Uterus (tissue), 2 donors: ENCODE measurements around the gene GABARAP.

Experiments used
- CTCF ChIP-seq, 4 experiments: fragments of 200-600 bp in 2 of 4; fragments of 450-650 bp in 2 of 4; sonication (generic) in 2 of 4; IDR thresholded peaks; one replicate each; pipeline ENCODE4 v1.5.1; 2016 to 2019; ENCODE audit warnings: antibody characterized with exemption in 4 of 4, mild to moderate bottlenecking in 2 of 4, moderate library complexity in 1 of 4
- POLR2A ChIP-seq, 2 donors: fragments of 450-650 bp; IDR thresholded peaks; one replicate each; pipeline ENCODE4 v1.6.1; 2016; ENCODE audit warnings: antibody characterized with exemption in 2 of 2, mild to moderate bottlenecking in 1 of 2, moderate library complexity in 1 of 2

- TF ChIP-seq CTCF (IDR thresholded peaks at IDR 0.05), result peak in 1 of 4 experiments; percentile 35
- TF ChIP-seq POLR2A (IDR thresholded peaks at IDR 0.05), result peak; percentile 36 to 80
Measured at GRCh38 chr17:7239091-7240027, 2.9 kb downstream of the GABARAP start, which contains the start of gene PHF23.
